Measurements from ENCODE around the gene WASF1. TPM values are rescaled to one million over a fixed set of nuclear protein-coding genes. Genes with fewer than 3 reads are reported as not detected.

WASF1 gene
- total RNA-seq, 1 donor = 18.8 TPM

Other genes with a start within 250 kb of the WASF1 start
- gene GPR6, start 201.4 kb downstream of the WASF1 start, total RNA-seq = not detected in 2 replicates
- 27.4 and 27.5 TPM in 2 replicates for gene CDC40, start 757 bp upstream of the WASF1 start, total RNA-seq
- 0.29 and 0.36 TPM in 2 replicates for gene METTL24, start 178.7 kb upstream of the WASF1 start, total RNA-seq
- 3.6 and 5.9 TPM in 2 replicates for gene DDO, start 235.9 kb upstream of the WASF1 start, total RNA-seq

Measured in osteoblast (primary cell).